Measurements from ENCODE around the gene APIP. TPM values are rescaled to one million over a fixed set of nuclear protein-coding genes. Genes with fewer than 3 reads are reported as not detected.

Gene APIP
- total and polyA plus RNA-seq, 2 of the 8 experiments (the other 6 are each of a cell fraction or from before 2014, with no cell fraction given) = 10.4 to 25.7 TPM

DNA sequence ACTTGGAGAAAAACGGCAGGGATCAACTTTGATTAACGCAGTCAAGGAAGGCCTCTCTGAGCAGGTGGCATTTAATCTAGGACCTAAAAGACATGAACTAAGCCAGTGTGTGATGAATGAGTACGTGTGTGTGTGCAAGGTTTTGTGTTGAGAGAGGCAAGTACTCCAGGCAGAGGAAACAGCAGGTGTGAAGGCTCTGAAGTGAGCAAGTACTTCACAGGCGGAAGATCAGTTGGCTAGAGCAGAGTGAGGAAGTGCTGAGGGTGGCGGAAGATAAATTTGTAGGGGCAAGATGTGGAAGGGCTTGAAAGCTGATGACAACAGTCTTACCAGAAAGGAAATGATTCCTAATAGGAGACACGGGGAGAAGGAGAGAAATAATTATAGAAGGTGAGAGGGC is 6.8 kb downstream of the APIP start (continued):
- TF ChIP-seq, protein P1, sequence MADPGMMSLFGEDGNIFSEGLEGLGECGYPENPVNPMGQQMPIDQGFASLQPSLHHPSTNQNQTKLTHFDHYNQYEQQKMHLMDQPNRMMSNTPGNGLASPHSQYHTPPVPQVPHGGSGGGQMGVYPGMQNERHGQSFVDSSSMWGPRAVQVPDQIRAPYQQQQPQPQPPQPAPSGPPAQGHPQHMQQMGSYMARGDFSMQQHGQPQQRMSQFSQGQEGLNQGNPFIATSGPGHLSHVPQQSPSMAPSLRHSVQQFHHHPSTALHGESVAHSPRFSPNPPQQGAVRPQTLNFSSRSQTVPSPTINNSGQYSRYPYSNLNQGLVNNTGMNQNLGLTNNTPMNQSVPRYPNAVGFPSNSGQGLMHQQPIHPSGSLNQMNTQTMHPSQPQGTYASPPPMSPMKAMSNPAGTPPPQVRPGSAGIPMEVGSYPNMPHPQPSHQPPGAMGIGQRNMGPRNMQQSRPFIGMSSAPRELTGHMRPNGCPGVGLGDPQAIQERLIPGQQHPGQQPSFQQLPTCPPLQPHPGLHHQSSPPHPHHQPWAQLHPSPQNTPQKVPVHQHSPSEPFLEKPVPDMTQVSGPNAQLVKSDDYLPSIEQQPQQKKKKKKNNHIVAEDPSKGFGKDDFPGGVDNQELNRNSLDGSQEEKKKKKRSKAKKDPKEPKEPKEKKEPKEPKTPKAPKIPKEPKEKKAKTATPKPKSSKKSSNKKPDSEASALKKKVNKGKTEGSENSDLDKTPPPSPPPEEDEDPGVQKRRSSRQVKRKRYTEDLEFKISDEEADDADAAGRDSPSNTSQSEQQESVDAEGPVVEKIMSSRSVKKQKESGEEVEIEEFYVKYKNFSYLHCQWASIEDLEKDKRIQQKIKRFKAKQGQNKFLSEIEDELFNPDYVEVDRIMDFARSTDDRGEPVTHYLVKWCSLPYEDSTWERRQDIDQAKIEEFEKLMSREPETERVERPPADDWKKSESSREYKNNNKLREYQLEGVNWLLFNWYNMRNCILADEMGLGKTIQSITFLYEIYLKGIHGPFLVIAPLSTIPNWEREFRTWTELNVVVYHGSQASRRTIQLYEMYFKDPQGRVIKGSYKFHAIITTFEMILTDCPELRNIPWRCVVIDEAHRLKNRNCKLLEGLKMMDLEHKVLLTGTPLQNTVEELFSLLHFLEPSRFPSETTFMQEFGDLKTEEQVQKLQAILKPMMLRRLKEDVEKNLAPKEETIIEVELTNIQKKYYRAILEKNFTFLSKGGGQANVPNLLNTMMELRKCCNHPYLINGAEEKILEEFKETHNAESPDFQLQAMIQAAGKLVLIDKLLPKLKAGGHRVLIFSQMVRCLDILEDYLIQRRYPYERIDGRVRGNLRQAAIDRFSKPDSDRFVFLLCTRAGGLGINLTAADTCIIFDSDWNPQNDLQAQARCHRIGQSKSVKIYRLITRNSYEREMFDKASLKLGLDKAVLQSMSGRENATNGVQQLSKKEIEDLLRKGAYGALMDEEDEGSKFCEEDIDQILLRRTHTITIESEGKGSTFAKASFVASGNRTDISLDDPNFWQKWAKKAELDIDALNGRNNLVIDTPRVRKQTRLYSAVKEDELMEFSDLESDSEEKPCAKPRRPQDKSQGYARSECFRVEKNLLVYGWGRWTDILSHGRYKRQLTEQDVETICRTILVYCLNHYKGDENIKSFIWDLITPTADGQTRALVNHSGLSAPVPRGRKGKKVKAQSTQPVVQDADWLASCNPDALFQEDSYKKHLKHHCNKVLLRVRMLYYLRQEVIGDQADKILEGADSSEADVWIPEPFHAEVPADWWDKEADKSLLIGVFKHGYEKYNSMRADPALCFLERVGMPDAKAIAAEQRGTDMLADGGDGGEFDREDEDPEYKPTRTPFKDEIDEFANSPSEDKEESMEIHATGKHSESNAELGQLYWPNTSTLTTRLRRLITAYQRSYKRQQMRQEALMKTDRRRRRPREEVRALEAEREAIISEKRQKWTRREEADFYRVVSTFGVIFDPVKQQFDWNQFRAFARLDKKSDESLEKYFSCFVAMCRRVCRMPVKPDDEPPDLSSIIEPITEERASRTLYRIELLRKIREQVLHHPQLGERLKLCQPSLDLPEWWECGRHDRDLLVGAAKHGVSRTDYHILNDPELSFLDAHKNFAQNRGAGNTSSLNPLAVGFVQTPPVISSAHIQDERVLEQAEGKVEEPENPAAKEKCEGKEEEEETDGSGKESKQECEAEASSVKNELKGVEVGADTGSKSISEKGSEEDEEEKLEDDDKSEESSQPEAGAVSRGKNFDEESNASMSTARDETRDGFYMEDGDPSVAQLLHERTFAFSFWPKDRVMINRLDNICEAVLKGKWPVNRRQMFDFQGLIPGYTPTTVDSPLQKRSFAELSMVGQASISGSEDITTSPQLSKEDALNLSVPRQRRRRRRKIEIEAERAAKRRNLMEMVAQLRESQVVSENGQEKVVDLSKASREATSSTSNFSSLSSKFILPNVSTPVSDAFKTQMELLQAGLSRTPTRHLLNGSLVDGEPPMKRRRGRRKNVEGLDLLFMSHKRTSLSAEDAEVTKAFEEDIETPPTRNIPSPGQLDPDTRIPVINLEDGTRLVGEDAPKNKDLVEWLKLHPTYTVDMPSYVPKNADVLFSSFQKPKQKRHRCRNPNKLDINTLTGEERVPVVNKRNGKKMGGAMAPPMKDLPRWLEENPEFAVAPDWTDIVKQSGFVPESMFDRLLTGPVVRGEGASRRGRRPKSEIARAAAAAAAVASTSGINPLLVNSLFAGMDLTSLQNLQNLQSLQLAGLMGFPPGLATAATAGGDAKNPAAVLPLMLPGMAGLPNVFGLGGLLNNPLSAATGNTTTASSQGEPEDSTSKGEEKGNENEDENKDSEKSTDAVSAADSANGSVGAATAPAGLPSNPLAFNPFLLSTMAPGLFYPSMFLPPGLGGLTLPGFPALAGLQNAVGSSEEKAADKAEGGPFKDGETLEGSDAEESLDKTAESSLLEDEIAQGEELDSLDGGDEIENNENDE (IDR thresholded peaks at IDR 0.05; ENCODE audit: insufficient replicate concordance, low read length) = no peak
- TF ChIP-seq, protein P2, sequence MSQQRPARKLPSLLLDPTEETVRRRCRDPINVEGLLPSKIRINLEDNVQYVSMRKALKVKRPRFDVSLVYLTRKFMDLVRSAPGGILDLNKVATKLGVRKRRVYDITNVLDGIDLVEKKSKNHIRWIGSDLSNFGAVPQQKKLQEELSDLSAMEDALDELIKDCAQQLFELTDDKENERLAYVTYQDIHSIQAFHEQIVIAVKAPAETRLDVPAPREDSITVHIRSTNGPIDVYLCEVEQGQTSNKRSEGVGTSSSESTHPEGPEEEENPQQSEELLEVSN (IDR thresholded peaks at IDR 0.05) = no peak
- no peak for TF ChIP-seq RNF2 (IDR thresholded peaks at IDR 0.05; ENCODE audit: borderline replicate concordance, low read depth, low read length, missing control alignments, poor library complexity, severe bottlenecking)
- no peak for TF ChIP-seq KDM1A (IDR thresholded peaks at IDR 0.05; ENCODE audit: borderline replicate concordance, low read length)
- no peak for TF ChIP-seq BRCA1 (IDR thresholded peaks at IDR 0.05; ENCODE audit: low read depth, low read length)
- TF ChIP-seq POLR2A (IDR thresholded peaks at IDR 0.05; ENCODE audit: control extremely low read depth in 1 of 2, low read depth in 2 of 2, low read length in 2 of 2) = no peak
- TF ChIP-seq SRF (IDR thresholded peaks at IDR 0.05; ENCODE audit: low read depth, low read length) = no peak
- TF ChIP-seq, protein P3, sequence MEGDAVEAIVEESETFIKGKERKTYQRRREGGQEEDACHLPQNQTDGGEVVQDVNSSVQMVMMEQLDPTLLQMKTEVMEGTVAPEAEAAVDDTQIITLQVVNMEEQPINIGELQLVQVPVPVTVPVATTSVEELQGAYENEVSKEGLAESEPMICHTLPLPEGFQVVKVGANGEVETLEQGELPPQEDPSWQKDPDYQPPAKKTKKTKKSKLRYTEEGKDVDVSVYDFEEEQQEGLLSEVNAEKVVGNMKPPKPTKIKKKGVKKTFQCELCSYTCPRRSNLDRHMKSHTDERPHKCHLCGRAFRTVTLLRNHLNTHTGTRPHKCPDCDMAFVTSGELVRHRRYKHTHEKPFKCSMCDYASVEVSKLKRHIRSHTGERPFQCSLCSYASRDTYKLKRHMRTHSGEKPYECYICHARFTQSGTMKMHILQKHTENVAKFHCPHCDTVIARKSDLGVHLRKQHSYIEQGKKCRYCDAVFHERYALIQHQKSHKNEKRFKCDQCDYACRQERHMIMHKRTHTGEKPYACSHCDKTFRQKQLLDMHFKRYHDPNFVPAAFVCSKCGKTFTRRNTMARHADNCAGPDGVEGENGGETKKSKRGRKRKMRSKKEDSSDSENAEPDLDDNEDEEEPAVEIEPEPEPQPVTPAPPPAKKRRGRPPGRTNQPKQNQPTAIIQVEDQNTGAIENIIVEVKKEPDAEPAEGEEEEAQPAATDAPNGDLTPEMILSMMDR (IDR thresholded peaks at IDR 0.05; ENCODE audit: control extremely low read depth in 1 of 3, insufficient read depth in 1 of 3, low read depth in 1 of 3, low read length in 3 of 3) = no peak
